MM.1S (cell line): ENCODE results near the gene RNF144B.

Experiments used
- EZH2 ChIP-seq: fragments of 300-600 bp; sonication (generic); optimal IDR thresholded peaks from 2 replicates; pipeline ENCODE3; 2017; ENCODE audit warnings: low read depth, mild to moderate bottlenecking, antibody characterized with exemption, low read length, mixed read lengths
- EZH2phosphoT487 ChIP-seq: fragments of 300-600 bp; sonication (generic); IDR thresholded peaks from 2 replicates; pipeline ENCODE4 v1.6.1; 2018; ENCODE audit warnings: antibody characterized with exemption, low read length

DNA sequence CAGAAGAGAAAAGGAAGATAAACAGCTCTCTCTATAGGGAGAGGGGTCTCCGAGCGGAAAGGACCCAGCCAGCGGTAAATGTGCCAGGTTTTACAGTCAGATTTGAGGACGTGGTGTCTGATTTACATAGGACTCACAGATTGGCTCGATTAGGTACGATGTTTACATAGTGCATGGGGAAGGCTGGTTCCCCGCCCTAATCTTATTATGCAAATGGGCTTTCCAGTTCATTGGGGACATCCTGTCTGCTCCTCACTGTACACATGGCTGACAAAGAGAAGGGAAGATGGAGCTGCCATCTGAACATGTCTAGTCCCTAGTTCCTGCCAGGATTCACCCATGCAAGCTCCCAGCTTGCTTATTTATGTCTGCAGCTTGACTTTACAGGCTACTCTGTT, 119.9 kb downstream of the RNF144B start:
- TF ChIP-seq EZH2 (no peak), EZH2phosphoT487 (no peak)
